GM12878 (cell line): Measurements from ENCODE around the gene TRMU. TPM values are rescaled to one million over a fixed set of nuclear protein-coding genes. Genes with fewer than 3 reads are reported as not detected.

Experiments used
- ATAC-seq: fragments of 200-7000 bp; cut with Tn5 transposase; 3 replicates; pipeline ENCODE4 v1.9.1; 2020; ENCODE audit warnings: mild to moderate bottlenecking, moderate library complexity
- BruUV-seq: library from RNA; stranded (reverse); fragments of 400-500 nt; replicated peaks from 2 replicates; lab custom pipeline; 2021; lab: Mats Ljungman, UMichigan
- CTCF ChIA-PET: fragments of 300-600 bp; sonication (Branson Sonifier 250); formaldehyde crosslinking; extraction: SDS; loops from one replicate; lab custom pipeline; 2021; ENCODE audit warnings: inconsistent platforms; lab: Yijun Ruan, JAX
- POLR2A ChIA-PET: fragments of 350-600 bp; formaldehyde crosslinking; extraction: SDS; loops from one replicate; lab custom pipeline; 2021; ENCODE audit warnings: inconsistent platforms; lab: Charles Lee
- RAD21 ChIA-PET: fragments of 300-600 bp; sonication (Branson Sonifier 250); formaldehyde crosslinking; loops from one replicate; lab custom pipeline; 2023; ENCODE audit warnings: antibody characterized with exemption; ENCODE audit not compliant: unreplicated experiment; lab: Charles Lee
- SMC1A ChIA-PET: fragments of 300-600 bp; sonication (Branson Sonifier 250); formaldehyde crosslinking; loops from one replicate; lab custom pipeline; 2023; ENCODE audit not compliant: unreplicated experiment, uncharacterized antibody; lab: Charles Lee
- DNase-seq: peaks from one replicate; pipeline ENCODE4 v3.0.0-alpha.2; 2011; ENCODE audit warnings: low read depth, low spot score
- FAIRE-seq: peaks from 3 replicates; lab custom pipeline; 2011; peaks lifted over from hg19 to GRCh38; lab: Jason Lieb, UNC
- H2AFZ ChIP-seq: 2 replicates; pipeline ENCODE4 v1.6.0; 2011; ENCODE audit warnings: low read depth, low read length, control low read depth; ENCODE audit not compliant: control insufficient read depth
- H3K27ac ChIP-seq: 2 replicates; pipeline ENCODE4 v1.5.1; 2011; ENCODE audit warnings: control low read depth; ENCODE audit not compliant: control insufficient read depth, insufficient read depth
- H3K27me3 ChIP-seq, 2 experiments: replicated peaks in 1 of 2; 2 replicates each; pipeline versions ENCODE4 v1.6.0 to v1.6.1; 2011; ENCODE audit warnings: low read length in 1 of 2; ENCODE audit not compliant: control insufficient read depth in 2 of 2, insufficient read depth in 2 of 2
- H3K36me3 ChIP-seq, 2 experiments: 2 replicates each; pipeline ENCODE4 v1.5.1; 2011; ENCODE audit warnings: low read length in 1 of 2; ENCODE audit not compliant: control insufficient read depth in 2 of 2, insufficient read depth in 2 of 2
- H3K4me1 ChIP-seq: 2 replicates; pipeline ENCODE4 v1.6.1; 2011; ENCODE audit warnings: mild to moderate bottlenecking, low read length, moderate library complexity, mixed read lengths; ENCODE audit not compliant: control insufficient read depth, insufficient read depth
- H3K4me2 ChIP-seq: 2 replicates; pipeline ENCODE4 v1.6.0; 2011; ENCODE audit warnings: control low read depth; ENCODE audit not compliant: control insufficient read depth, insufficient read depth
- H3K4me3 ChIP-seq: fragments of 200-600 bp; sonication (generic); 2 replicates; pipeline ENCODE4 v1.5.1; 2016
- H3K79me2 ChIP-seq: 2 replicates; pipeline ENCODE4 v1.6.0; 2011; ENCODE audit warnings: low read length; ENCODE audit not compliant: control insufficient read depth, insufficient read depth
- H3K9ac ChIP-seq: 2 replicates; pipeline ENCODE4 v1.8.0; 2011; ENCODE audit warnings: low read length, control low read depth, mixed read lengths; ENCODE audit not compliant: control insufficient read depth, insufficient read depth
- H3K9me3 ChIP-seq: replicated peaks from 3 replicates; pipeline ENCODE4 v1.5.1; 2011; ENCODE audit warnings: mild to moderate bottlenecking, low read length; ENCODE audit not compliant: control insufficient read depth, insufficient read depth
- H4K20me1 ChIP-seq: 2 replicates; pipeline ENCODE4 v1.6.0; 2011; ENCODE audit not compliant: control insufficient read depth, insufficient read depth
- HSF1 ChIP-seq: fragments of 150-350 bp; IDR thresholded peaks from 2 replicates; pipeline ENCODE4 v1.6.1; 2014; ENCODE audit warnings: mild to moderate bottlenecking, low read depth, low read length
- MAX ChIP-seq: IDR thresholded peaks from 2 replicates; pipeline ENCODE4 v1.6.1; 2012; ENCODE audit warnings: low read depth, low read length, improper control_type of control experiment
- POLR2A ChIP-seq: IDR thresholded peaks from 2 replicates; pipeline ENCODE4 v1.6.1; 2011; ENCODE audit warnings: low read depth, mild to moderate bottlenecking, low read length
- RAD21 ChIP-seq: IDR thresholded peaks from 2 replicates; pipeline ENCODE4 v1.6.1; 2011; ENCODE audit warnings: mild to moderate bottlenecking, low read depth, low read length, moderate library complexity; ENCODE audit not compliant: insufficient read depth
- SKIL ChIP-seq: fragments of 450-650 bp; IDR thresholded peaks from 2 replicates; pipeline ENCODE4 v1.6.1; 2017; ENCODE audit warnings: mild to moderate bottlenecking, low read depth, inconsistent platforms; ENCODE audit not compliant: poor library complexity, severe bottlenecking
- SMAD1 ChIP-seq: fragments of 450-650 bp; IDR thresholded peaks from 2 replicates; pipeline ENCODE4 v1.6.1; 2018; ENCODE audit warnings: mild to moderate bottlenecking, low read depth; ENCODE audit not compliant: partially characterized antibody
- SMC3 ChIP-seq: IDR thresholded peaks from 2 replicates; pipeline ENCODE4 v1.6.1; 2011; ENCODE audit warnings: low read length, improper control_type of control experiment, borderline replicate concordance
- WGBS: methylation state at CpG from one replicate; pipeline ENCODE4 v1.1.6; 2016; ENCODE audit warnings: low lambda C conversion rate; ENCODE audit not compliant: insufficient replicate concordance, insufficient coverage; ENCODE audit errors: missing lambda C conversion rate; 5-methylcytosine and 5-hydroxymethylcytosine counted together
- in situ Hi-C: fragments of 300-500 bp; cut with MboI; formaldehyde crosslinking; loops from 9 replicates; pipeline ENCODE4 v1.14.3; 2018; ENCODE audit warnings: mixed read lengths
- intact Hi-C: fragments of 100-400 bp; cut with micrococcal nuclease; formaldehyde crosslinking; loops from one replicate; pipeline ENCODE4 v1.14.2; 2022; ENCODE audit not compliant: unreplicated experiment
- polyA plus RNA-seq, 11 experiments: library from polyadenylated mRNA; depleted of rRNA in 4 of 11; unstranded in 6 of 11; stranded (reverse) in 5 of 11; fragments of >200 nt; fragmentation: Nextera tagmentation in 4 of 11; fragmentation: Illumina TruSeq in 1 of 11; extraction: Ambion mirVana in 4 of 11; extraction: Trizol in 1 of 11; gene quantifications; 1 replicate in 1 of 11; 2 replicates in 10 of 11; pipeline versions ENCODE4 v1.2.1 to v1.2.3, GENCODE V29; 2011 to 2016; ENCODE audit warnings: inconsistent platforms in 2 of 11, missing spikeins in 2 of 11, low read depth in 1 of 11
- total RNA-seq, 4 experiments: library from RNA; depleted of rRNA in 3 of 4; stranded (reverse); fragments of >200 nt in 3 of 4; fragmentation: Illumina TruSeq in 1 of 4; extraction: Trizol in 1 of 4; gene quantifications; 2 replicates each; pipeline versions ENCODE4 v1.2.1 to v1.2.3, GENCODE V29; 2013 to 2021

The TRMU gene
- total and polyA plus RNA-seq, 10 of the 15 experiments (the other 5 are each of a cell fraction or from before 2014, with no cell fraction given), result 3.5 to 57.0 (median 44.0) TPM

DNA sequence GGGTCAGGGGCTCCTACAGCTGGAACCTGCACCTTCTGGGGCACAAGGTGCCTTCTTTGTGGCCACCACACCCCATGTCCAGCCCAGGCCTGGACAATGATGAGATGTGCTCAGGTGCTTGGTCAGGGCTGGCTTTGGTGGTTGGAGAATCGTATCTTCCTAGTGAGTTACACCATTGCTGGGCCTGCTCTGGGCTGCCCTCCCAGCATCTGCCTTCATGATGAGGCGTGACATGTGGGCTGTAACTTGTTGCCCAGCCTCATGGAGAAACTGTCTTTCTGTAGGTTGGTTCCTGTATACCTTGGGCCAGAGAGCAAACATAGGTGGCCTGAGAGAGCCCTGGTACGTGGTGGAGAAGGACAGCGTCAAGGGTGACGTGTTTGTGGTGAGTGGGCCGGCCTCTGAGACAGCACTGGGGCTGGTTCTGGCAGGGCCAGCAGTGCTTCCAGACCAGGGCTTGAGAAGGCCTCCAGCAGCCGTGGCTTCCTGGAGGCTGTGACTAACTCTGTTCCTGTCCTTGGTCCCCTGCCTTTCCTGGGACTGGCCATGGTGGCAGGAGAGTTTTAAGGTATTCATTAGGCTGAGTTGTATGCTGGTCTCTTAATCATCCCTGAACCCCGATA, 18.1 kb downstream of the TRMU start:
- no peak for TF ChIP-seq SMAD1
- TF ChIP-seq SMC3, result no peak
- TF ChIP-seq MAX, result no peak
- TF ChIP-seq RAD21, result no peak
- SMC1A ChIA-PET, result no interaction called here
- Histone ChIP-seq H3K27me3 (no peaks in the 10 kb centered on the region), H2AFZ (no peak overlapping the region), H3K9ac (no peak overlapping the region), H4K20me1 (no peaks in the 10 kb centered on the region), H3K4me1 (no peaks in the 10 kb centered on the region), H3K36me3 (peaks cover 13 to 52% of the 10 kb centered on the region in 2 experiments), H3K79me2 (no peaks in the 10 kb centered on the region), H3K27ac (no peak overlapping the region), H3K4me3 (no peak overlapping the region), H3K4me2 (no peak overlapping the region), H3K9me3 (no peaks in the 10 kb centered on the region)
- CTCF ChIA-PET, result interaction anchor here (1.1 kb wide), 1 partner anchor 14 kb away, joined by 4 read pairs; no protein-coding TSS in a partner anchor
- ATAC-seq (no peak), DNase-seq (no peak), FAIRE-seq (no peak)
- 92% methylated on average over 8 of the region's 8 CpGs for WGBS
- no TSS peak for BruUV-seq
- in situ Hi-C loops (no loop called here), intact Hi-C loops (no loop called here)
- RAD21 ChIA-PET, result no interaction called here
- POLR2A ChIA-PET, result no interaction called here

DNA sequence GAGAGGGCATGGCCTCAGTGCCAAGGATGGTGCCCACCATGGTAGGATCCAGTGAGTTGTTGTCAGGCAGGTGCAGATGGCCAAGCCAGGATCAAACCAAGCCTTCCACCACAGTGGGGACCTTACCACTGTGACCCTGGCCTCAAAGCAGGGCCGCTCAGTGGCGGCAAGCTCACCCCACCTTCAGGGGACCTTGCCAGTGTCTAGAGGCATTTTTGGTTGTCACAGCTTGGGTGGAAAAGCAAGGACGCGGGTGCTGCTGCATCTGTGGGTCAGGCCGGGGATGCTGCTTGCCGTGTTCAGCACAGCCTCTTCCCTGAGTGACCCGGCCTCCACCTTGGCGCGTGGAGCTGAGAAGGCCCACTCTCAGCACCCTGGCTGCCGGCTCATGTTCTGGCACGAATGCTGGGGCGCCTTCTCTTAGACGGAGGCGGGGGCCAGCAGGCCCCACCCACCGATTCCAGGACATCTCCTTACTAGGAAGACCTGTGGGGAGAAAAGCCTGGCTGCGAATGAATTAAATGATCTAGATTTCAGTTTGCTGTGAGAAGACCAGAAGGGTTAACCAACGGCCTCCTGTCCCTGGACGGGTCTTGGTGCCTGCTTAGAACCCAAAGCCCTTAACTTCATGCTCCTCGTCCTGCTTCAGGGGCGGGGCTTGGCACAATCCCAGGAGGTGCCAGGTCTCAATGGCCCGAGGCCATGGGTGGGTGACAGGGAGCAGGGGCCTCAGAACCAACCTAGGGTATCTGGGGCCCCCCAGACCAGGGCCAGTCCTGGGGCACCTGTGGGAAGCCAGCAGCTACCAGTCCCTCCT, 18.9 kb downstream of the TRMU start:
- no peaks in the 10 kb centered on the region for H3K27me3 ChIP-seq
- H4K20me1 ChIP-seq, result no peaks in the 10 kb centered on the region
- H2AFZ ChIP-seq, result no peak overlapping the region
- WGBS, result 93% methylated on average over 21 of the region's 21 CpGs
- no peak overlapping the region for H3K4me3 ChIP-seq
- TF ChIP-seq SKIL (no peak), HSF1 (no peak), POLR2A (peak; percentile 13; the same call in 1 of the 2 replicates)
- no peaks in the 10 kb centered on the region for H3K4me1 ChIP-seq
- no peak overlapping the region for H3K4me2 ChIP-seq
- ChIA-PET RAD21 (no interaction called here), SMC1A (no interaction called here), POLR2A (no interaction called here), CTCF (interaction anchor here (3.9 kb wide), 1 partner anchor 187 kb away, joined by 15 read pairs; no protein-coding TSS in a partner anchor)
- ATAC-seq (no peak), FAIRE-seq (no peak), DNase-seq (no peak)
- H3K9ac ChIP-seq, result no peak overlapping the region
- in situ Hi-C loops, result no loop called here
- no peak overlapping the region for H3K27ac ChIP-seq
- intact Hi-C loops, result no loop called here
- no peaks in the 10 kb centered on the region for H3K79me2 ChIP-seq
- no TSS peak for BruUV-seq
- no peaks in the 10 kb centered on the region for H3K9me3 ChIP-seq
- H3K36me3 ChIP-seq, result peaks cover 13 to 52% of the 10 kb centered on the region in 2 experiments
